Peyer's patch (tissue), 4 donors: Measurements from ENCODE around the gene CROCC.
"Not testable (repeated sequence)": the region's sequence is repeated elsewhere in the genome, so short reads cannot be mapped to it uniquely, and the experiment has no call there.

Experiments
- CTCF ChIP-seq, 6 experiments: fragments of 450-650 bp in 4 of 6; fragments of 200-600 bp in 2 of 6; sonication (generic) in 1 of 6; IDR thresholded peaks; one replicate each; pipeline ENCODE4 v1.5.1; 2017 to 2019; ENCODE audit warnings: antibody characterized with exemption in 6 of 6, mild to moderate bottlenecking in 3 of 6, moderate library complexity in 1 of 6
- POLR2A ChIP-seq, 2 donors: fragments of 450-650 bp; IDR thresholded peaks; one replicate each; pipeline ENCODE4 v1.5.1; 2017; ENCODE audit warnings: antibody characterized with exemption in 2 of 2, mild to moderate bottlenecking in 2 of 2, moderate library complexity in 2 of 2

- not testable (repeated sequence) for TF ChIP-seq CTCF, POLR2A (IDR thresholded peaks at IDR 0.05)
These were observed 9.0 kb upstream of the CROCC start for GRCh38 chr1:16912742-16913141.
